Measurements from ENCODE around the gene RAB33A.

- TF ChIP-seq CTCF (IDR thresholded peaks at IDR 0.05) (no peak), EZH2phosphoT487 (IDR thresholded peaks at IDR 0.05) (no peak), EZH2 (IDR thresholded peaks at IDR 0.05) (no peak)
These were observed 5.9 kb upstream of the RAB33A start, which contains the start of gene AIFM1 for GRCh38 chrX:130165703-130166502.
